PC-9 (cell line): Measurements from ENCODE around the gene PITPNM2.

Experiments
- EZH2 ChIP-seq: fragments of 200-600 bp; sonication (generic); IDR thresholded peaks from 2 replicates; pipeline ENCODE4 v1.8.0; 2017; ENCODE audit warnings: antibody characterized with exemption, low read depth
- TF ChIP-seq, protein P1 (sequence below): fragments of 200-600 bp; sonication (generic); conservative IDR thresholded peaks from 2 replicates; pipeline ENCODE4 v1.6.1; 2017; ENCODE audit warnings: mixed run types, antibody characterized with exemption, mild to moderate bottlenecking, moderate library complexity

DNA sequence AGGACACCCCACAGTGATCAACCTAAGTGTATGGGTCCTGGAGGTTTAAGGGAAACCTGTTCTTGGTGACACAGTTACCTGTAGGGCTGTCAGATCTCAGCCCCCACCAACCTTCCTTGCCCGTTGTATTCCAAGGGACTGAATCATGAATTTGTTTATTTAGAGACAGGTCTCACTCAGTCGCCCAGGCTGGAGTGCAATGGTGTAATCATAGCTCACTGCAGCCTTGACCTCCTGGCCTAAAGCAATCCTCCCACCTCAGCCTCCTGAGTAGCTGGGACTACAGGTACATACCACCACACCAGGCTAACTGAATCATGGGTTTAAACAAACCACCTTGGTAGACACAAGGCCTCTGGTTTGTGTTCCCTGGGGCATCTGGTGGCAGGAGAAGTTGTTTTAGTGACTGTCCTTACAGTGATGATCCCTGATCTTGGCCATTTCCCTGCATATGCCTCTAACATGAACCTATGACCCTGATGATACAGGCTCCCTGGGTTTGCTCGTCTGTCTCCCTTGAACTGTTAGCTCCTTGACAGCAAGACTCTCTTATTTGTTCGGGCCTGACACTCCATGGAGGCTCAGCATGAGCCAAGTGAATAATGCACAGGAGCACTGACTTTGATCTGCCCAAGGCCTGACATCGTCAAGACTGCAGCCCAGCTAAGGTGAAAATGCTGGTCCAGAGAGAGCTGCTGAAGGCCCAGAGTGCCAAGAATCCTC is 47.9 kb downstream of the PITPNM2 start:
- TF ChIP-seq, protein P1, sequence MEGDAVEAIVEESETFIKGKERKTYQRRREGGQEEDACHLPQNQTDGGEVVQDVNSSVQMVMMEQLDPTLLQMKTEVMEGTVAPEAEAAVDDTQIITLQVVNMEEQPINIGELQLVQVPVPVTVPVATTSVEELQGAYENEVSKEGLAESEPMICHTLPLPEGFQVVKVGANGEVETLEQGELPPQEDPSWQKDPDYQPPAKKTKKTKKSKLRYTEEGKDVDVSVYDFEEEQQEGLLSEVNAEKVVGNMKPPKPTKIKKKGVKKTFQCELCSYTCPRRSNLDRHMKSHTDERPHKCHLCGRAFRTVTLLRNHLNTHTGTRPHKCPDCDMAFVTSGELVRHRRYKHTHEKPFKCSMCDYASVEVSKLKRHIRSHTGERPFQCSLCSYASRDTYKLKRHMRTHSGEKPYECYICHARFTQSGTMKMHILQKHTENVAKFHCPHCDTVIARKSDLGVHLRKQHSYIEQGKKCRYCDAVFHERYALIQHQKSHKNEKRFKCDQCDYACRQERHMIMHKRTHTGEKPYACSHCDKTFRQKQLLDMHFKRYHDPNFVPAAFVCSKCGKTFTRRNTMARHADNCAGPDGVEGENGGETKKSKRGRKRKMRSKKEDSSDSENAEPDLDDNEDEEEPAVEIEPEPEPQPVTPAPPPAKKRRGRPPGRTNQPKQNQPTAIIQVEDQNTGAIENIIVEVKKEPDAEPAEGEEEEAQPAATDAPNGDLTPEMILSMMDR, result no peak
- no peak for TF ChIP-seq EZH2
